ENCODE results near the gene NF1.

Gene NF1

GRCh38 chr17:31274252-31274651 lies 179.5 kb downstream of the NF1 start:
- peak; percentile 86 for DNase-seq (ENCODE audit: low read depth)
- H3K4me3 ChIP-seq (ENCODE audit: low read depth, low read length): no peak overlapping the region
- no peak for TF ChIP-seq CTCF (IDR thresholded peaks at IDR 0.05; ENCODE audit: low read depth, low read length)
- no peak for TF ChIP-seq POLR2A (IDR thresholded peaks at IDR 0.05; ENCODE audit: extremely low read depth, insufficient read length)
- peak; percentile 55; the same call in 1 of the 2 replicates for TF ChIP-seq MYC (IDR thresholded peaks at IDR 0.05; ENCODE audit: low read depth, low read length)
- TF ChIP-seq, protein P1, sequence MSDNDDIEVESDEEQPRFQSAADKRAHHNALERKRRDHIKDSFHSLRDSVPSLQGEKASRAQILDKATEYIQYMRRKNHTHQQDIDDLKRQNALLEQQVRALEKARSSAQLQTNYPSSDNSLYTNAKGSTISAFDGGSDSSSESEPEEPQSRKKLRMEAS (IDR thresholded peaks at IDR 0.05; ENCODE audit: low read depth, low read length): peak; percentile 52

GRCh38 chr17:31275116-31275515 lies 180.3 kb downstream of the NF1 start:
- TF ChIP-seq, protein P1 (IDR thresholded peaks at IDR 0.05; ENCODE audit: low read depth, low read length): no peak
- no peak for TF ChIP-seq CTCF (IDR thresholded peaks at IDR 0.05; ENCODE audit: low read depth, low read length)
- TF ChIP-seq POLR2A (IDR thresholded peaks at IDR 0.05; ENCODE audit: extremely low read depth, insufficient read length): no peak
- TF ChIP-seq MYC (IDR thresholded peaks at IDR 0.05; ENCODE audit: low read depth, low read length): no peak
- no peak overlapping the region for H3K4me3 ChIP-seq (ENCODE audit: low read depth, low read length)
- no peak for DNase-seq (ENCODE audit: low read depth)

GRCh38 chr17:31279401-31279800 lies 184.6 kb downstream of the NF1 start:
- no peak for DNase-seq (ENCODE audit: low read depth)
- TF ChIP-seq, protein P1 (IDR thresholded peaks at IDR 0.05; ENCODE audit: low read depth, low read length): no peak
- TF ChIP-seq POLR2A (IDR thresholded peaks at IDR 0.05; ENCODE audit: extremely low read depth, insufficient read length) (no peak), CTCF (IDR thresholded peaks at IDR 0.05; ENCODE audit: low read depth, low read length) (no peak), MYC (IDR thresholded peaks at IDR 0.05; ENCODE audit: low read depth, low read length) (no peak)
- H3K4me3 ChIP-seq (ENCODE audit: low read depth, low read length): no peak overlapping the region

- no peak for TF ChIP-seq POLR2A (IDR thresholded peaks at IDR 0.05; ENCODE audit: extremely low read depth, insufficient read length)
- no peak for TF ChIP-seq MYC (IDR thresholded peaks at IDR 0.05; ENCODE audit: low read depth, low read length)
- TF ChIP-seq, protein P1 (IDR thresholded peaks at IDR 0.05; ENCODE audit: low read depth, low read length): no peak
- TF ChIP-seq CTCF (IDR thresholded peaks at IDR 0.05; ENCODE audit: low read depth, low read length): no peak
- no peak overlapping the region for H3K4me3 ChIP-seq (ENCODE audit: low read depth, low read length)
- DNase-seq (ENCODE audit: low read depth): no peak
Observed at GRCh38 chr17:31281061-31281460, 186.3 kb downstream of the NF1 start.

- TF ChIP-seq, protein P1 (IDR thresholded peaks at IDR 0.05; ENCODE audit: low read depth, low read length): no peak
- TF ChIP-seq POLR2A (IDR thresholded peaks at IDR 0.05; ENCODE audit: extremely low read depth, insufficient read length) (no peak), MYC (IDR thresholded peaks at IDR 0.05; ENCODE audit: low read depth, low read length) (no peak), CTCF (IDR thresholded peaks at IDR 0.05; ENCODE audit: low read depth, low read length) (no peak)
- H3K4me3 ChIP-seq (ENCODE audit: low read depth, low read length): no peak overlapping the region
- no peak for DNase-seq (ENCODE audit: low read depth)
Observed at GRCh38 chr17:31283841-31284240, 189.1 kb downstream of the NF1 start.

Data from NB4 (cell line).